ENCODE data around the gene TBX10.
A peak's percentile ranks its signal among the peaks of the same experiment; 100 is the strongest.
"Not testable (repeated sequence)": the region's sequence is repeated elsewhere in the genome, so short reads cannot be mapped to it uniquely, and the experiment has no call there.

The TBX10 gene

DNA sequence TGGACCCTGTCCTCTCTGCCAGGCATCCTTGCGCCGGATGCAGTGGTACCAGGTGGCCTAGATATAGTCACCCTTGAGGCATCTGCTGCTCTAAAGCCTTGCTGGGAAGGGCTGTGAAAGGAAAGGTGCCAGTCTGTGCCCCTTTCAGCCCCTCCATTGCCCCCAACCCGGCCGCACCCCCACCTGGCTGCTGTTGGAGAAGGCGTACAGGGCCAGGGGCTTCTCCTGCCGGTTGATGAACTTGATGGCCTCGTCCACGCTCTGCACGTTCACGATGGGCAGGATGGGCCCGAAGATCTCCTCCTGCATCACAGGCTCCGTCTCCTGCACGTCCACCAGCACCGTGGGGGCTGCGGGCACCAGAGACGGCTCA is 24.6 kb upstream of the TBX10 start:
- no peak for DNase-seq (ENCODE audit: low read depth)

DNA sequence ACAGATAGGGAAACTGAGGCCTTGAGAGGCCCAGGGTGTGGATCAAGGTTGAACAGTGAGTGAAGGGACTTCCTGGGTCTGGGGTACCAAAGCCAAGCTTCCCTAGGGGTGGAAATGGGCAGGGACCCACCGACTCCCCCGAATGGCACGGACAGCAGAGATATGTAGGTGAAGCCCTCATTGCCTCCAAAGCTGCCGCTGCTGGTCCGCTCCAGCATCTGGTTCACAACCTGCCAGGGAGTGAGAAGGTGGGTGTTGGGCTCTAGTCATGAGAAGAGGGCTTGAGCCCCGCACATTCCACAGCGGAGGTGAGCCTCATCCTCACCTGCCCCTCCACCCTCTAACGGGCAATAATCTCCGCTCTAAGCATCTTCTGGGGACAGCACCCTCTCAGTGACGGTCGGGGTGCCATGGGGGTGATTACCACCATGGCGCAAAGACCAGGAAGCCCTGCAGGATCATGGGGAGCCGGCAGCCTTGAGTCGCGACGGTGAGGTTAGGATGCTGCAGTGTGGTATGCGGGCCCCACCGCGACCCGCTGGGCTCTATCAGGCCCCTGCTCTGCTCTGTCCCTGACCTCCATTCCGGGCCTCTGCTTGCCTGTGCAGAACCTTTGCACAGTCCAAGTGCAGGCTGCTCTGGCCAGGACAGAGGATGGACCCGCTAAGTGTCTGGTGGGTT is 24.1 kb upstream of the TBX10 start:
- DNase-seq (ENCODE audit: low read depth) = no peak

DNA sequence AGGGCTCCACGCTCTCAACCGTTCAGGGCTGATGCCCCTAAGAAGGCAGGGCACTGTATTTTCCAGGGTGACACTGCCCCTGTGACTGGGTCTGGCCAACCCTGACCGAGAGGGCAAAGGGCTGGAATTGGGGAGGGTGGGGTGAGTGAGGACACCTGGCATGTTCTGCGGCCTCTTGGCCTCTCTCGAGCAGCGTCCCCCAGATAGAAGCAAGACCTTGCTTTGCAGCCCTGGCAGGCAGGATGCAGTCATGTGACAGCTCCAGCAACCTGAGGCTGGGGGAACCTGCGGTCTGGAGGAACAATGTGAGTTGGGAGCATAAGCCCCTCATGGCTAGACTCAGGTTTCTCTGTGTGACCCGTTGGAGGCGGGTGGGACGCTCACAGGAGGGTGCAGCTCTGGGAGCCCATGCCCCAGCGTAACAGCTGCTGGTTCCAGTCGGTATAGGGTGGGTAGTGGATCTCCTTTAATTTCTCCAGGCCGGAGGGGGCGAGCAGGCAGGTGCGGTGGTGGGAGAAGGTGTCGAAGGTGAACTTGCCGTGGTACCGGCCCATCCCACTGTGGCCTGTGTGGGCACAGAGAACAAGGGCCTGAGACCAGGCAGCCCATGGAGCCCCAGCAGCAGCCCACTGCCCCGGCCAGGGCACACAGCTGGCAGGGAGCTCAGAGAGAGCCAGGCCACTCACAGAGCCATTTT is 23.4 kb upstream of the TBX10 start:
- DNase-seq (ENCODE audit: low read depth) = no peak

GRCh38 chr11:67662142-67662834 is 22.7 kb upstream of the TBX10 start:
- no peak for DNase-seq (ENCODE audit: low read depth)

- DNase-seq (ENCODE audit: low read depth) = not testable (repeated sequence)
Observed at GRCh38 chr11:67660752-67661151, 21.2 kb upstream of the TBX10 start.

GRCh38 chr11:67659651-67660165 is 20.1 kb upstream of the TBX10 start:
- DNase-seq (ENCODE audit: low read depth) = not testable (repeated sequence)

DNA sequence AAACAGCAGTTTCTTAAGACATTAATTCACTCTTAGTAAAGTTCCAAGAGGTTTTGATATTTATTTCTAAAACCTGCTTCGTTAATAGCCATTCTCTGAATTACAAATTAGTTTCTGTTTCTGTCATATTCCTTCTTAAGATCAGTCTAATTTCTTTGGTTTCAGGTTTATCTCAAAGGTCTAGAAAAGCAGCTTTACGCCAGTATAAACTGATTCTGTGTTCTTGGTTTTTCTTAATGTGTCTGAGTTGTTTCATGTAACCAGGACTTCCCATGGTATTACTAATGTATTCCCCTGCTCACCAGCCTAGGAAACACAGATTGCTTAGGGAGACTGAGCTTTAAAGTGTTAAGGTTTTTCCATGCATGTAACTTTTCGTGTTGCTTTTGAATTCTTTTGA is 17.7 kb upstream of the TBX10 start:
- no peak for DNase-seq (ENCODE audit: low read depth)

DNA sequence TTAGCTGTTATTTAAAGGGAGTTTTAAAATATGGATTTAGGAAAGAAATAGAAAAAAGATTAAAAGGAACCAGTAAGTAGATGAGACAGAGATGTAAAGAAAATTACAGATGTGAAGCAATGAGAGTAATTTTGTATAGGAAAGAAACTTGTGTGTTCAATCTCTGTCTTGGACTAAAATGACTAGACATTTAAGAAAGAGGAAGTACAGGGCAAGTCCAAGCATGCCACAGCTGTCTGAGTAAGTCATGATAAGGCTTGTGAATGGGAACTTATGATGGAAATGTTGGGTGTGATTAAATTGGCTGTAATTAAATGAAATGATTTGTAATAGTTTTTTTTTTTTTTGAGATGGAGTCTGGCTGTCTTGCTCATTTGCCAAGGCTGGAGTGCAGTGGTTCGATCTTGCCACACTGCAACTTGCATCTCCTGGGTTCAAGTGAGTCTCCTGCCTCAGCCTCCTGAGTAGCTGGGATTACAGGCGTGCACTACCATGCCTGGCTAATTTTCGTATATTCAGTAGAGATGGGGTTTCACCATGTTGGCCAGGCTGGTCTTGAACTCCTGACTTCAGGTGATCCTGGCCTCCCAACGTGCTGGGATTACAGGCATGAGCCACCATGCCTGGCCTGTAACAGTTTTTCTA is 16.8 kb upstream of the TBX10 start:
- no peak for DNase-seq (ENCODE audit: low read depth)

DNA sequence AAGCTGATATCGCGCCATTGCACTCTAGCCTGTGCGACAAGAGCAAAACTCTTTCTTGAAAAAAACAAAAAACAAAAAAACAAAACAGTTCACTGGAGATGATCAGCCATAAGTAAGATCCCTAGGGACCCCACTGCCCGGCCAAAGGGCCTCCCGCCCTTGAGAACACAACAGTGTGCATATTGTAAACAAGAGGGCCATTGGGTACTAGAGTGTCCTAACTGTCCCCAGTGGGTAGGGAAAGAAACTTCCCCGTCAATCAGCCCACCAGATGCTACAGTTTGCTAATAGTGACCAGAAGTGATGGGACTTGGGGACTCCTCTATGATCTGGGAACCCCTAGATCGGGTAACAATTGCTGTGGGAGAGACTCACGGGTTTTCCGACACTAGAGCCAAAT is 14.7 kb upstream of the TBX10 start:
- DNase-seq (ENCODE audit: low read depth) = no peak

DNA sequence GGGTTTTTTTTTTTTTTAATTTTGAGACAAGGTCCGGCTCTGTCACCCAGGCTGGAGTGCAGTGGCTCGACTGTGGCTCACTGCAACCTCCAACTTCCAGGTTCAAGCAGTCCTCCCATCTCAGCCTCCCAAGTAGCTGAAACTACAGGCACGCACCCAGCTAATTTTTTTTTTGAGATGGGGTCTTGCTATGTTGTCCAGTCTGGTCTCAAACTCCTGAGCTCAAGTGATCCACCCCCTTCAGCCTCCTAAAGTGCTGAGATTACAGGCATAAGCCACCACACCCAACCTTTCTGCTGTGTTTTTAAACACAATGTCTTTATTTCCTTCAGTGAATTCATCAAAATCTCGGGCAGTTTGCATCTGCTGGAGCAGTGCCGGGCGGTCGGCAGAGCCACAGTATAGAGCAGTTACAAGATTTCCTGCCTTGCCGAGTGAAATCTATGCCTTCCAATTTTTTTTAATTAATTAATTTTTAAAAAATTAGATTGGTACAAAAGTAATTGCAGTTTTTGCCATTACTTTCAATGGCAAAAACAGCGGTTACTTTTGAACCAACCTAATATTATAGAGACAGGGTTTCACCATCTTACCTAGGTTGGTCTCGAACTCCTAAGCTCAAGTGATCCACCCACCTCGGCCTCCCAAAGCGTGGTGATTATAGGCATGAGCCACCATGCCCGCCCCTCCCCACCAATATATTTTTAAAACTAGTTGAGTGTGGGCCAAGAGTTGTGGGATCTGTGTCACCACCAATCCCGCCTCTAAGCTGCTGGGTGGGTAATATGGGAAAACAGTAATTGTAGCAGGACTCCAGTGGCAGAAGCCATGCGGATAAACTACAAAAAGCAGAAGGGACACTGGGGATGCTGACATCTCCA is 13.6 kb upstream of the TBX10 start:
- DNase-seq (ENCODE audit: low read depth) = no peak

GRCh38 chr11:67651976-67652781 is 12.6 kb upstream of the TBX10 start:
- DNase-seq (ENCODE audit: low read depth) = no peak

DNA sequence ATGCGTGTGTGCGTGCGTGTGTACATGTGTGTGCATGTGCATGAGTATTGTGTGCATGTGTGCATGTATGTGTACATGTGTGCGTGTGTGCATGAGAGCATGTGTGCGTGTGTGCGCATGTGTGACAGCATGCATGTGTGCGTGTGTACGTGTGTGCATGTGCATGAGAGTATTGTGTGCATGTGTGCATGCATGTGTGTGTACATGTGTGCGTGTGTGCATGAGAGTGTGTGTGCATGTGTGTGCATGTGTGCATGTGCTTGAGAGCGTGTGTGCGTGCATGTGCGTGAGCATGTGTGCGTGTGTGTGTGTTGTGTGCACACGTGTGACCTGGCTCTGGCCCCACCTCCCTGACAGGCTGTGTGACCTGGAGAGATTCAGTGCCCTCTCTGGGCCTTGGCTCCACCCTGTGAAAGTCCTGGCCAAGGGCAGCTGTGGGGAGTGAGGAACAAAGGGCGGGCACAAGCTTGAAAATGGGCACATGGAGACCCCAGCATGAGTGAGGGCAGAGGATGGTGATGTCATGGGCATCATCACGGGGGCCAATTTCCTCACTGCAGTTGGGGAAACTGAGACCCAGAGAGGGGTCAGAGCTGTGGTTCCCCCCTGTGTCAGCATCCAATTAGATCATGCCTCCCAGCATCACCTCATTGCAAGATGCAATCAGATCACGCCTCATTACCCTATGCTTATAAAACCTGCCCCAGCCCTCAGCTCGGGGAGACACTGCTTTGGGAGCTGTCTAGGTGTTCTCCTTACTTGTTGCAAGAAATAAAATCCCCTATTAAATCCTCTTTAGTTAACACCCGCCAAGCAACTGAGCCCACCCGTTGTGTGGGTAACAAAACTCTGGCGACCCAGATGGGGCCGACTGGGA is 10.3 kb upstream of the TBX10 start:
- DNase-seq (ENCODE audit: low read depth) = no peak

GRCh38 chr11:67648796-67649613 is 9.4 kb upstream of the TBX10 start:
- DNase-seq (ENCODE audit: low read depth) = no peak

DNA sequence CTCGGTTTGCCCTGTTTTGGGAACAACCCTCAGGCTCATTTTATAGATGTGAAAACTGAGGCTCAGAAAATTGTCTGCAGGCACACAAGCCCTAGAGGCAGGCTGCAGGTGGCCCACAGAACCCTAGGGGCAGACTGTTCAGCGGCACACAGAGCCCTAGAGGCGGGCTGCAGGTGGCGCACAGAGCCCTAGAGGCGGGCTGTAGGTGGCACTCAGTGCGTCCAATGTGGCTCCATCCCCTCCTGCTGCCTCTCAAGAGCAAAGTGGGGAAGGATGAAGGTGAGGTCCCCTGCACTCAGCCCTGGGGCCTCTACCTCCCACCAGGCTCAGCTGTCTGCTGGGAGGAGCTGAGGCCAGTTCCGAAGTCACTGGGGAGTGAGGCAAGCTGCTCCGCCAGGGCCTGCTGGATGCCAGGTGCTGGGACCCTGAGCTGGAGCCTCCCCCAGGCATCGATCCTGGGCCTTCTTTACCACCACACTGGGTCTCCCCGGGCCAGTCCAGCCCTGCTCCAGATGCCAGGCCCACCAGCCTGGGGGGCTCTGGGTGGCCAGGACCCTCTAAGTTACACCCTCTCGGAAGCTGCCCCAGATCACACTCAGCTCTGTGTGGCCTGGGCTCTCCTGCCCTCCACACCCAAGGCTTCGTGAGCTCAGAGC is 8.7 kb upstream of the TBX10 start:
- peak; percentile 24 for DNase-seq (ENCODE audit: low read depth)

GRCh38 chr11:67647471-67647870 is 7.9 kb upstream of the TBX10 start:
- no peak for DNase-seq (ENCODE audit: low read depth)

DNA sequence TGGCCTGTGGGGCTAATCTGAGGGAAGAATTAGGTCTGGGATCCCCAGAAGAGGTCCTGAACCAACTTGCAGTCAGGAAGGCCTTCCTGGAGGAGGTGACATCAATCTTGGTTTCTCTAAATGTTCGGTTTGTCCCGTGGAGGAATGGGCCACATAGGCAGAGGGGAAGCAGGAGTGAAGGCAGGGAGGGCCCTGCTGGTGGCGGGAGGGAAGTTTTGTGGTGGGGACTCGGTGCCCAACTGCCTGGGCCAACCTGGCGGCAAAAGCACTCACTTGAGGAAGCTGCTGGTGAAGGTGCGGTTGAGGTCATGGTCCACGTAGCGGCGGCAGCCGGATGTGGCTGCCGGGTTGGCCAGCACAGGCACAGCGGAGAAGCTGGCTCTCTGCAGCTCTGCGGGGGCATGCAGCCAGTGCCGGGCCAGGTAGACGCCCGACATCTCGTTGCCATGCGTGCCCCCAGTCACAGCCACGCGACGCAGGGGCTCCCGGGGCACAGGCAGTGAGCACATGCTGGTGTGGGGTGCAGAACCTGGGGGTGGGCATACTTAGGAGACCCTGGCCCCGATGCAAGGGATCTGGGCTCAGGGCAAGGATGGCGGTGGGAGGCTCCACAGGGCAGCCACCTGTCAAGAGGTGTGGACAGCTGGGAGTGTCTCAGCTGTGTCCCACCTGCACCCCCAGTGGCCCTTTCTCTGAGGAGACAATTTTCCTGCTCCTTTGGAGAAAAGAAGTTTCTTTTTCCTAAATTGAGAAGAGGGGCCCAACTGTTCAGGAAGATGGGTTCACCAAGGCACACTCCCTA is 7.2 kb upstream of the TBX10 start:
- no peak for DNase-seq (ENCODE audit: low read depth)

Measured in T-helper 22 cell (primary cell).